C4-2B (cell line): Measurements from ENCODE around the gene HHEX.

Source experiments
- H3K27ac ChIP-seq: fragments of 450-650 bp; 2 replicates; pipeline ENCODE4 v1.5.1; 2017
- CTCF ChIP-seq: fragments of 450-650 bp; conservative IDR thresholded peaks from 2 replicates; pipeline ENCODE4 v1.5.1; 2017; ENCODE audit warnings: mild to moderate bottlenecking
- ZFX ChIP-seq: fragments of 450-650 bp; IDR thresholded peaks from 2 replicates; pipeline ENCODE4 v1.6.1; 2017

Gene HHEX

GRCh38 chr10:92662848-92663247 lies 26.9 kb upstream of the HHEX start:
- no peak overlapping the region for H3K27ac ChIP-seq
- no peak for TF ChIP-seq ZFX
- no peak for TF ChIP-seq CTCF

DNA sequence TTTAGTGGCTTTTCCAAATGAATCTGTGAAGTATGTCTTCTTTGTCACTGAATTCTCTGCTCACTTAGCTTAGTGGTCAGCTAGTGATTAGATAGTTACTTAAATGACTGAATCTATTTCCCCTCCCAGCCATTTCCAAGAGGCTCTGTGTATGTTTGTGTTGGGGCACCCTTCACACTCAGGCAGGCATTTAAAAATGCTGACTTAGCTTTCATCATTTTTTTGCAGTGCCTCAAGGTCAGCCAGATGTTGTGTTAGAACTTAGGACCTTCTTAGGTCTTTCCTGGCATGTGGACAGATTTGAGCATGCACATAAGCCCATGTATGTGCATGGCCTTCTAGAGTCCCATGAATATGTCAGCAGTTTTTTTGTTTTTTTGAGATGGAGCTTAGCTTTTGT lies 25.4 kb upstream of the HHEX start:
- no peak for TF ChIP-seq ZFX
- TF ChIP-seq CTCF = no peak
- H3K27ac ChIP-seq = no peak overlapping the region; the same call in 1 of the 2 replicates

GRCh38 chr10:92667078-92667477 lies 22.7 kb upstream of the HHEX start:
- no peak for TF ChIP-seq CTCF
- no peak for TF ChIP-seq ZFX
- H3K27ac ChIP-seq = no peak overlapping the region

GRCh38 chr10:92677708-92678107 lies 12.0 kb upstream of the HHEX start:
- no peak for TF ChIP-seq CTCF
- TF ChIP-seq ZFX = no peak
- no peak overlapping the region for H3K27ac ChIP-seq

DNA sequence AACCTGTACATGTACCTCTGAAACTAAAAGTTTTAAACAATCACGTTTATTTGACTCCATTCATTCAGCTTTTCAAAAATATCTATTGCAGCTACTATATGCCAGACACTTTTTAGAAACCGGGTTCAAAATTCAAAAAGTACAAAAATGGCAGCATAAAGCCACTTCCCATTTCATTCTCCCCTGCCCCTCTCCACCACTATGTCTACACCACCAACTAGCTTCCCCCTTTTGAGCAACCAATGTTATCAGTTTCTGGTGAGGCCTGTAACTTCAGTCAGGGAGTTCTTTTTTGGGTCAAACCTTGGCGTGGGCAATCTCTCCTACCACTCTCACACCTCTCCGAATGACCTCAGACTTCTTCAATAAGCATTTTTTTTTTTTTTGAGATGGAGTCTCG lies 11.5 kb upstream of the HHEX start:
- no peak overlapping the region for H3K27ac ChIP-seq
- TF ChIP-seq CTCF (no peak), ZFX (no peak)

DNA sequence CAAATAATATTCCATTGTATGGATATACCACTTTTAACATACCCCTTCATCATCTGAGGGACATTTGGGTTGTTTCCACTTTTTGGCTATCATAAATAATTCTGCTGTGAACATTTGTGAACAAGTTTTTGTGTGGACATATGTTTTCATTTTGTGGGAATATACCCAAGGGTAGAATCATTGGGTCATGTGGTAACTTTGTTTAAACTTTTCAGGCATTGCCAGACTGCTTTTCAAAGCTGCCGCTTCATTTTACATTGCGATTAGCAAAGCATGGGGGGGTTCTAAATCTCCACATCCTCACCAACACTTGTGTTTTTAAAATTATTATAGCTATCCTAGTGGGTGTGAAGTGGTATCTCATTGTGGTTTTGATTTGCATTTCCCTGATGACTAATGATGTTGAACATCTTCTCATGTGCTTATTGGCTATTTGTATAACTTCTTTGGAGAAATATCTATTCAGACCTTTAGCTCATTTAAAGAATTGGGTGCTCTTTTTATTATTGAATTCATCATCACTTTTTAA lies 8.4 kb upstream of the HHEX start:
- TF ChIP-seq CTCF (no peak), ZFX (no peak)
- no peak overlapping the region for H3K27ac ChIP-seq

GRCh38 chr10:92688573-92688926 lies 1.2 kb upstream of the HHEX start:
- TF ChIP-seq CTCF = no peak
- TF ChIP-seq ZFX = no peak
- H3K27ac ChIP-seq = no peak overlapping the region
